SJCRH30 (cell line): ENCODE measurements around the gene LIF. TPM values are rescaled to one million over a fixed set of nuclear protein-coding genes. Genes with fewer than 3 reads are reported as not detected.

Experiments used
- DNase-seq, 2 experiments: peaks; one replicate each; pipeline ENCODE4 v3.0.0-alpha.2; 2015 to 2020
- H3K27ac ChIP-seq: fragments of 250-450 bp; sonication (Bioruptor Pico); 2 replicates; pipeline ENCODE4 v1.5.1; 2020; ENCODE audit warnings: mild to moderate bottlenecking, moderate library complexity
- H3K27me3 ChIP-seq: fragments of 250-450 bp; sonication (Bioruptor Pico); 2 replicates; pipeline ENCODE4 v1.5.1; 2020; ENCODE audit warnings: mild to moderate bottlenecking, moderate library complexity
- H3K36me3 ChIP-seq: fragments of 250-450 bp; sonication (Bioruptor Pico); 2 replicates; pipeline ENCODE4 v1.5.1; 2020; ENCODE audit warnings: mild to moderate bottlenecking, moderate library complexity
- H3K4me1 ChIP-seq: fragments of 250-450 bp; sonication (Bioruptor Pico); 2 replicates; pipeline ENCODE4 v1.5.1; 2020; ENCODE audit warnings: mild to moderate bottlenecking, moderate library complexity
- H3K4me3 ChIP-seq: fragments of 250-450 bp; sonication (Bioruptor Pico); 2 replicates; pipeline ENCODE4 v1.5.1; 2020; ENCODE audit warnings: mild to moderate bottlenecking, moderate library complexity
- H3K9me3 ChIP-seq: fragments of 250-450 bp; sonication (Bioruptor Pico); replicated peaks from 2 replicates; pipeline ENCODE4 v1.5.1; 2020; ENCODE audit warnings: mild to moderate bottlenecking, moderate library complexity
- total RNA-seq: library from RNA; depleted of rRNA; stranded (reverse); fragments of >200 nt; shearing (Covaris generic); gene quantifications from 2 replicates; pipeline ENCODE4 v1.2.3, GENCODE V29; 2014

Gene LIF
- total RNA-seq, 1 experiment from 2014 or later, result 1.7 TPM

DNA sequence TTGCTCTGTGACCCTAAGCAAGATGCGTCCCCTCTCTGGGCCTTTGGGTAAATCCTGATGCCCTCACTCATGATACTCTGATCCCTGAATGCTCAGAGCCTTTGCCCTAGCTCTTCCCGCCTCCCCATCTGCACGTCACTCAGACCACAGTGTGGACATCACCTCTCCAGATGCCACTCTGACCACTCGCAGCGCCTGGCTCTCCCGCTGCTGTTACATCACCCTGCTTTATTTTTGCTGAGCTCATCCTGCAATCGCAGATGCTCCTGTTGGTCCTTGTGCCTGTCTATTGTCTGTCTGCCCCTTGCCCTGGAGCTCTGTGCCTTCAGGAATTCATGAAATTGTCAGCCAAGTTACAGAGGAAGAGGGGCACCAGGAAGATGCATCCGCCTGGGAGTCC lies 14.6 kb upstream of the LIF start:
- H3K9me3 ChIP-seq, result no peaks in the 10 kb centered on the region

GRCh38 chr22:30260682-30261081 lies 14.1 kb upstream of the LIF start:
- Histone ChIP-seq H3K27ac (no peak overlapping the region), H3K4me3 (no peak overlapping the region), H3K9me3 (no peaks in the 10 kb centered on the region), H3K4me1 (no peaks in the 10 kb centered on the region), H3K27me3 (no peaks in the 10 kb centered on the region), H3K36me3 (no peaks in the 10 kb centered on the region)
- DNase-seq, result no peak

More for the DNA sequence above, 14.6 kb upstream of the LIF start:
- Histone ChIP-seq H3K27ac (no peak overlapping the region), H3K4me1 (no peaks in the 10 kb centered on the region), H3K4me3 (no peak overlapping the region), H3K36me3 (no peaks in the 10 kb centered on the region), H3K27me3 (no peaks in the 10 kb centered on the region)
- DNase-seq, result no peak

GRCh38 chr22:30260276-30260675 lies 13.7 kb upstream of the LIF start:
- Histone ChIP-seq H3K27ac (no peak overlapping the region), H3K27me3 (no peaks in the 10 kb centered on the region), H3K4me1 (no peaks in the 10 kb centered on the region), H3K36me3 (no peaks in the 10 kb centered on the region), H3K9me3 (no peaks in the 10 kb centered on the region), H3K4me3 (no peak overlapping the region)
- DNase-seq, result no peak

DNA sequence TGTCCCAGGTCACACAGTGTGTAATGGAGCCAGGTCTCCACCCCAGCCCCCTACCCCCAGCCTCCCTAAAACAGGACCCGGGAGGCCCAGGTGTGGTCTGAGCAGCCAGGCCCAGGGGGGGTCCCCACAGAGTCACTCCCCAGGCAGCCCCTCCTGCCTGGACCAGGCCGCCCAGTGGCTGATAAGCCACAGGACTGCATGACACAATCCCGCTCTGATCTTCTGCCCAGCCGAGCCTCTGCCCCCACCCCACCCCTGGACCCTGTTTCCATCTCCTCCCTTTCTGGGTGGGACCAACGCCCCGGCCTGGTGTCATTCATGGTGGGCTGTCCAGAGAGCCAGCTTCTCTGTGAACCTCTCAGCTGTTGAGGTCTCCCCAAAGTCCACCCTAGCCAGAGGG lies 7.8 kb upstream of the LIF start:
- H3K4me3 ChIP-seq, result no peak overlapping the region
- H3K36me3 ChIP-seq, result no peaks in the 10 kb centered on the region
- peaks cover 39% of the 10 kb centered on the region for H3K4me1 ChIP-seq
- H3K27ac ChIP-seq, result no peak overlapping the region; the same call in 1 of the 2 replicates
- H3K27me3 ChIP-seq, result no peaks in the 10 kb centered on the region
- H3K9me3 ChIP-seq, result no peaks in the 10 kb centered on the region
- no peak for DNase-seq

DNA sequence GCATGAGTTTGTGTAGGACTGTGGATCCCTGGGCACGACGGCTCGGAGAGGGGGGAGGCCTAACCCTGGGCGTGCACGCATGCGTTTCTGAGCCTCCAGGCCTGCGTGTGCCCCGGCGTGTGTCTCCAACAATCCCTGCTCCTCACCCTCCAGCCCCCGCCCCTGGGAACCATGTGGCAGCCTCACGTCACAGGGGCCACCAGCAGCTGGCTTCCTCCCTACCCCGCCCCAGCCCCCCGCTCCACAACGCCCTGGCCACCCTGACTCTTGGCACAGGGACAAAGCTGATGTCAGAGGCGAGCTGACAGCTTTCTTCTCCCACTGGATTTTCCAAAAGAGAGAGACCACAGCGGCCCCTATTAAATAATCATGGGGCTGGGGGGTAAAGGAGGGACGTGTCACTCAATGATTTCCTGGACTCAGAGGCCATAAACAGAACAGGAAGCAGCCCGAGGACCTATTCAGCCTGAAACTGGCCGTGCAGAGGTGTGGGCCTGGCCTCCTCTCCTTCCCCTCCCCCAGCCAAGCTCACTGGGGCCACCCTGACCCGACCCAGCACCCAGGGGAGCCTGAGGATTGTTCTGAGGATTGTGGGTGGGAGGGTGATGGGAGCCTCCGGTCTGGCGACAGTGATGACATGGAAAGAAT lies 6.8 kb upstream of the LIF start:
- peak; percentile 83 to 87 for DNase-seq
- Histone ChIP-seq H3K36me3 (no peaks in the 10 kb centered on the region), H3K4me3 (peak overlapping the region; percentile 24), H3K27ac (peak overlapping the region; percentile 51; the same call in 1 of the 2 replicates), H3K4me1 (peaks cover 39% of the 10 kb centered on the region), H3K9me3 (no peaks in the 10 kb centered on the region), H3K27me3 (no peaks in the 10 kb centered on the region)

DNA sequence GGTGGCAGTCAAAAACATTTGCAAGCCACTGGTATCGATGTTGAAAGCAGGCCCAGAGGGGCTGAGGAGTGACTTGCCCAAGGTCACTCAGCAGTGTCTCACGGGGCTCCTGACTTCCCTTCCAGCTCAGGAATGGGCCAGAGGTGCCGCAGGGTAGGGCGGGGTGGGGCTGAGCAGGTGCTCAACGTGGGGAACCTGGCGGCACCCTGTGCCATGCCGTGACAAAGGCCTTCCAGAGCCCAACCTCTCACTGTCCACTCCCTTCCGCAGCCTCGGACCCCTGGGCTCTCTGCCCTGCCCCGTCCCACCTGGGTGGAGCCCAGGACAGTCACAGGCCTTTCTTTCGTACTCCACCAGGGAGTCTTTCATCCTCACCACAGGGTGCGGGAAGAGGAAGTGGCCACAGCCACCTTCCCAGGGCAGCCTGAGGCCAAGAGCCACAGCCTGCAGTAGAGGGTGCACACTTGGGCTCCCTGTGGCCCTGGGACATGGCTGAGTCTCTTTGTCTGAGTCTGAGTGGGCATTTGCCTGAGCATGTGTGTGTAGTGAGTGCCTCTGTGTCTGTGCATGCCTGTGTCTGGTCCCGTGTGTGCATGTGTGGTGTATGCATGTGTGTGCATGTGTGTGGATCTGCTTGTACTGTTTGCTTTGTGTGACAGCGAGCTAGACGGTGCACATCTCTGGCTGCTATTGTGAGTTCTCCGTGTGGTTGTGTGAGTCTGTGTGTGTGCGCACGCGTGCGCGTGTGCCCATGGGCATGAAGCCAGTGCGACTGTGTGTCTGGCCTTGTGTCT lies 6.0 kb upstream of the LIF start:
- Histone ChIP-seq H3K36me3 (no peaks in the 10 kb centered on the region), H3K4me3 (no peak overlapping the region), H3K9me3 (no peaks in the 10 kb centered on the region), H3K27me3 (no peaks in the 10 kb centered on the region), H3K27ac (peak overlapping the region; percentile 51; the same call in 1 of the 2 replicates), H3K4me1 (peaks cover 39% of the 10 kb centered on the region)
- DNase-seq, result no peak

DNA sequence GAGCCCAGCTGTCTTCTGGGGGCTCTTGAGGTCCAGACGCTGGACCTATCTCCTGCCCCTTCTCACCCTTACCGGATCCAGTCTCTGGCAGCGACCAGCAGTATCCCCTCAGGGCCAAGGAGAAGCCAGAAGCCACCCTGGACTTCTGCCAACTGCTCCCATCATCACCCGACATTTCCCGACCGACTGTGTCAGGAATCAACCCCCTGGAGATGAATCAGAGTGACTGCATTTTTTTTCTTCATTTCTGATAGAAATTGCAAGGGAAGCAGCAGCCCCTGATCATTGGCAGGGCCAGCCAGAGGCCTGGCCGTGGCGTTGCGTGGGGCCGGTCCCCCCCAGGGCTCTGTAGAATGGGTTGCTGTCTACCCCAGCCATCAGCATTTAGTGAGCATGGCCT lies 5.2 kb upstream of the LIF start:
- no peaks in the 10 kb centered on the region for H3K9me3 ChIP-seq

DNA sequence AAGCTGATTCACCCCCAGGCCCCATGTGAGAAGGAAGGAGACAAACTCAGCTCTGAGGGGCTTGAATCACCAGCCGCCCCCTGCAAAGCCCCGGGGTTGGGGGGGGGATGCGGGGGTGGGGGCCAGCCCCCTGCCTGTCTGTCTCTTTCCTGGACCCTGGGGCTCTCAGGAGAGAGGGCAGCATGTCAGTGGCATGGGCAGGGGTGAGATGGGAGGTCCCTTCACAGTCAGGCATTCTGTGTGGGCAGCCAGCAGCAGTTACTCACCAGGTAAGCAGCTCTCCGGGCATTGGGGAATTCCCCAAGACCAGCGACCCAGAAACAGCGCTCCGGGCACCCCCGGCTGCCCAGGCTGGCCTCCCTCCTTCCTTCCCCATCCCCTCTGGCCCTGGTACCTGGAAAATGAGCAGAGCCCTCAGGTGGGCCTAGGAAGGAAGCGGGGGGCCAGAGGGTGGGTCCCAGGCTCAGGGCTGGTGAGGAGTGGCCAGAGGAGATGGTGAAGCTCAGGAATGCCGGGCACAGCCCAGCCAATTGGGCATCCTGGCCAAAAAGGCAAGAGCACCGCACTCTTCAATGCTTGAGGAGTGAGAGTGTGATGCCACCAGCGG lies 4.2 kb upstream of the LIF start:
- Histone ChIP-seq H3K9me3 (no peaks in the 10 kb centered on the region), H3K4me3 (no peak overlapping the region), H3K27me3 (0 out of 2 replicates have a peak, but pooled peaks cover 2% of the 10 kb centered on the region), H3K4me1 (peaks cover 44% of the 10 kb centered on the region), H3K36me3 (no peaks in the 10 kb centered on the region), H3K27ac (no peak overlapping the region)
- no peak for DNase-seq

More for the DNA sequence above, 5.2 kb upstream of the LIF start:
- Histone ChIP-seq H3K27ac (no peak overlapping the region), H3K4me1 (peaks cover 42% of the 10 kb centered on the region), H3K36me3 (no peaks in the 10 kb centered on the region), H3K4me3 (no peak overlapping the region), H3K27me3 (no peaks in the 10 kb centered on the region)
- DNase-seq, result peak; percentile 51 to 66

DNA sequence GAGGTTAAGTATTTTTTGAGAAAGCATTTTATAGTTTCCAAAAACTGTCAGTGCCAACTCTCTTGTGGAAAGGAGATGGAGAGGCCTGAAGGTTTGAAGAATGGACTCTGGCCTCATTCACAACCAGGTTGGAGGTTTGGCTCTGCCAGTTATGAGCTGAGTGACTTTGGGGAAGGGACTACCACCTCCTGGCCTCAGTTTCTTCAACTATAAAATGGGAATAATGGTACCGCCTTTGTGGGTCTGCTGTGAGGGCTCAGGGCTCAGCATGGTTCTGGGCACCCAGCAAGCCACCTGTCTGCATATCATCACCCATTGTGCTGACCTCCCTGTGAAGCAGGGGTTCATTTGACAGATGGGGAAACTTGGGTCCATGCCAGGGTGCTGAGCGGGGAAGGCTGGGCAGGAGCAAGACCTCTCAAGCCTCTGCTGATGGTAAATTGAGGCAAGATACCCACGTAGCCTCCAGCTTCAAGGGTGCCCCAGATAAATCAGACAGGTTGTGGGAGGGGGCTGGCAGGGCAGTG lies 3.5 kb upstream of the LIF start:
- Histone ChIP-seq H3K9me3 (no peaks in the 10 kb centered on the region), H3K27ac (no peak overlapping the region), H3K36me3 (no peaks in the 10 kb centered on the region), H3K4me1 (peaks cover 48% of the 10 kb centered on the region), H3K27me3 (0 out of 2 replicates have a peak, but pooled peaks cover 2% of the 10 kb centered on the region), H3K4me3 (no peak overlapping the region)
- DNase-seq, result no peak

GRCh38 chr22:30249049-30250038 lies 2.8 kb upstream of the LIF start:
- no peaks in the 10 kb centered on the region for H3K36me3 ChIP-seq
- no peak overlapping the region for H3K27ac ChIP-seq
- no peak overlapping the region for H3K4me3 ChIP-seq
- no peak for DNase-seq
- H3K27me3 ChIP-seq, result 0 out of 2 replicates have a peak, but pooled peaks cover 2% of the 10 kb centered on the region
- H3K9me3 ChIP-seq, result no peaks in the 10 kb centered on the region
- peaks cover 45% of the 10 kb centered on the region for H3K4me1 ChIP-seq

- Histone ChIP-seq H3K4me3 (no peak overlapping the region), H3K36me3 (no peaks in the 10 kb centered on the region), H3K27me3 (0 out of 2 replicates have a peak, but pooled peaks cover 2% of the 10 kb centered on the region), H3K4me1 (peaks cover 36% of the 10 kb centered on the region), H3K27ac (no peak overlapping the region), H3K9me3 (no peaks in the 10 kb centered on the region)
- no peak for DNase-seq
Measured at GRCh38 chr22:30248484-30248883, 1.9 kb upstream of the LIF start.

DNA sequence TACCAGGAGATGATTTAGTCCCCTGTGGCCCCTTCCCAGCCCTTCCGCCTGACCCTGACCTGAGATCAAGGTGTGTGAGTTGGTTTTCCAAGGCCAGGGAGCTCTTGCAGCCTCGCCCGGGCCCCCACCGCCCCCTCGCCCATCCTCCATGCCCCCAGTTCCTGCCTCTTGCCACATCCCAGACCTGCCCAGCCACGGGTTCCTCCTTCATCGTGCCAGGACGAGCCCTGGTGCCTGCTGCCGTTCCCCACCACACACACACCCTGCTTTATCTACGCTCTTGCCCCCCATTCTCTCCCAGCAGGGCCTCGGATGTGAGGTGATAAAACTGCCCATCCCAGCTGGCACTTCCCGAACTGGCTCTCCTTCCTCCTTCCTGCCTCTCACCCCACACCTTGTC lies 1.4 kb upstream of the LIF start:
- Histone ChIP-seq H3K27ac (no peak overlapping the region), H3K27me3 (0 out of 2 replicates have a peak, but pooled peaks cover 2% of the 10 kb centered on the region), H3K4me1 (peaks cover 33% of the 10 kb centered on the region)

DNA sequence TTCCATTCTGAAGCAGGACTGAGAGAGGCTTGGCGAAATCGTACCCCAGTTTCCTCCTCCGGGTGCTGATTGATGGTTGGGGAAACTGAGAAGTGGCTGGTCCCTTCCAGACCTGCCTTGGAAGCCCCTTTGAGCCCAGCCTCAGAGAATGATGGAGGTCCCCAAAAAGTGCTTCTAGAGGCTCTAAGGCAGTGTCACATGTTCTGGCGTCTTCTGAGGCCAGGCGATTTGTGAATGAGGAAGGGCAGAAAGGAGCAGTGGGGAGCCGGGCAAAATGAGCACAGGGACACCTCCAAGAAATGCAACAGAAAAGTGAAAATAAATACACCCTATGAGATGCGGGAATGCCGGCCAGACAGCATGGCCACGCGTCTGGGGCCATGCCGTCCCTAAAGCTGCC lies 1.0 kb upstream of the LIF start:
- H3K36me3 ChIP-seq, result no peaks in the 10 kb centered on the region
- H3K27ac ChIP-seq, result no peak overlapping the region
- peaks cover 29% of the 10 kb centered on the region for H3K4me1 ChIP-seq
- H3K27me3 ChIP-seq, result 0 out of 2 replicates have a peak, but pooled peaks cover 2% of the 10 kb centered on the region
- no peaks in the 10 kb centered on the region for H3K9me3 ChIP-seq
- DNase-seq, result no peak
- H3K4me3 ChIP-seq, result no peak overlapping the region

More for the DNA sequence above, 1.4 kb upstream of the LIF start:
- H3K4me3 ChIP-seq, result no peak overlapping the region
- no peak for DNase-seq
- H3K36me3 ChIP-seq, result no peaks in the 10 kb centered on the region
- no peaks in the 10 kb centered on the region for H3K9me3 ChIP-seq
